ENCODE data around the gene CA14. TPM values are rescaled to one million over a fixed set of nuclear protein-coding genes. Genes with fewer than 3 reads are reported as not detected.

Gene CA14
- total RNA-seq, 1 experiment from 2014 or later = 42.0 TPM

DNA sequence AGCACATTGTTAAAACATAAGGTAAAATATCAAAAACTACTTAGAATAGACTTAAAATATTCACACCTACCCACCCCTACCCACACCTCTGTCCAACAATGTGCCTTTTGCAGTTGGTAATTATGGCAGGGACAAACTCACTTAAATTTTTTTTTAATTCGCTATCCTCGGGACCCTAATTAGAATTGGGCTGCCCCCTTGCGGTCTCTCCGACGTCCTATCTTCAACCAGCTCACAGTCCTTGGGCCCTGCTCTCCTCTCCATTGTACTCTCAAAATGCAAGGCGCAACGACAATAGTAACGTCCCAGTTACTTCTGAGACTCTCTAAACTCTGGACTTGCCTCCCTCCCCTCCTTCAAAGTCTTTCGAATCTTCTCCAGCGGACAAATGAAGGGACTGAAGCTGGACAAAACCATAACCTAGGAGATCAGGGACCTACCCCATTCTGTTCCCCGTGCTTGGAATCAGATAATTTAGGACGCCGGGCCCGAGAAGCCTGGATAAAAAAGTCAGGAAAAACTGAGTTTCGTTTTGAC, 23.7 kb downstream of the CA14 start:
- peaks cover under 1% of the 10 kb centered on the region for H4K20me1 ChIP-seq (ENCODE audit: control insufficient read depth, insufficient read depth, insufficient read length)
- H3K27ac ChIP-seq (ENCODE audit: insufficient read length, low read depth, low read length) = no peak overlapping the region
- H3K9ac ChIP-seq (ENCODE audit: extremely low read depth, insufficient read length, low read length) = peak overlapping the region; percentile 82
- Mint-ChIP-seq H3K9me3 (no peaks in the 10 kb centered on the region; a peak in 2 of 5 replicates), H3K4me1 (peaks cover 22 to 27% of the 10 kb centered on the region in 2 experiments), H3K27ac (peak overlapping the region; percentile 92 to 98 (median 97)), H3K4me3 (peak overlapping the region; percentile 84 to 95), H3K27me3 (ENCODE audit: low read depth) (peaks cover 18% of the 10 kb centered on the region), H3K36me3 (ENCODE audit: insufficient read depth in 1 of 3, low read depth in 3 of 3) (peaks cover 5 to 34% (median 29%) of the 10 kb centered on the region in 3 experiments)
- no peak overlapping the region for H4K5ac ChIP-seq (ENCODE audit: insufficient read length, low read depth, low read length)
- no peaks in the 10 kb centered on the region for H3K79me1 ChIP-seq (ENCODE audit: insufficient read depth, low read depth, low read length, poor library complexity, severe bottlenecking)
- no peak overlapping the region; the same call in 1 of the 2 replicates for H2BK15ac ChIP-seq (ENCODE audit: low read depth, low read length)
- no peak overlapping the region for H4K91ac ChIP-seq (ENCODE audit: insufficient read length, low read depth, low read length)
- H3K56ac ChIP-seq (ENCODE audit: insufficient read length, low read depth, low read length) = no peak overlapping the region
- no peak overlapping the region; the same call in 1 of the 2 replicates for H3K4ac ChIP-seq (ENCODE audit: low read depth, low read length)
- H3K4me2 ChIP-seq (ENCODE audit: insufficient read depth, insufficient read length, low read length) = peak overlapping the region; percentile 92
- H3K79me2 ChIP-seq (ENCODE audit: insufficient read depth, low read length) = no peaks in the 10 kb centered on the region
- DNase-seq = peak; percentile 72
- H2BK20ac ChIP-seq (ENCODE audit: low read depth, low read length, poor library complexity, severe bottlenecking) = no peak overlapping the region
- peak overlapping the region; percentile 91 for H2BK12ac ChIP-seq (ENCODE audit: insufficient read length, low read depth, low read length)
- H3K9me3 ChIP-seq (ENCODE audit: control insufficient read depth, low read depth, low read length) = no peaks in the 10 kb centered on the region
- H3K14ac ChIP-seq (ENCODE audit: insufficient read depth, low read length) = peak overlapping the region; percentile 3
- H2AK5ac ChIP-seq (ENCODE audit: insufficient read length, low read length) = no peak overlapping the region
- H3K4me1 ChIP-seq (ENCODE audit: insufficient read depth, low read length) = no peaks in the 10 kb centered on the region
- no peak overlapping the region for H3K23ac ChIP-seq (ENCODE audit: insufficient read length, low read depth, low read length)
- H4K8ac ChIP-seq (replicated peaks; ENCODE audit: insufficient read length, low read depth, low read length) = no peak overlapping the region
- H3K23me2 ChIP-seq (ENCODE audit: insufficient read length, low read depth, low read length, poor library complexity, severe bottlenecking) = peaks cover 17% of the 10 kb centered on the region
- H3K18ac ChIP-seq (ENCODE audit: insufficient read length, low read depth, low read length) = peak overlapping the region; percentile 78
- TF ChIP-seq, protein P1, sequence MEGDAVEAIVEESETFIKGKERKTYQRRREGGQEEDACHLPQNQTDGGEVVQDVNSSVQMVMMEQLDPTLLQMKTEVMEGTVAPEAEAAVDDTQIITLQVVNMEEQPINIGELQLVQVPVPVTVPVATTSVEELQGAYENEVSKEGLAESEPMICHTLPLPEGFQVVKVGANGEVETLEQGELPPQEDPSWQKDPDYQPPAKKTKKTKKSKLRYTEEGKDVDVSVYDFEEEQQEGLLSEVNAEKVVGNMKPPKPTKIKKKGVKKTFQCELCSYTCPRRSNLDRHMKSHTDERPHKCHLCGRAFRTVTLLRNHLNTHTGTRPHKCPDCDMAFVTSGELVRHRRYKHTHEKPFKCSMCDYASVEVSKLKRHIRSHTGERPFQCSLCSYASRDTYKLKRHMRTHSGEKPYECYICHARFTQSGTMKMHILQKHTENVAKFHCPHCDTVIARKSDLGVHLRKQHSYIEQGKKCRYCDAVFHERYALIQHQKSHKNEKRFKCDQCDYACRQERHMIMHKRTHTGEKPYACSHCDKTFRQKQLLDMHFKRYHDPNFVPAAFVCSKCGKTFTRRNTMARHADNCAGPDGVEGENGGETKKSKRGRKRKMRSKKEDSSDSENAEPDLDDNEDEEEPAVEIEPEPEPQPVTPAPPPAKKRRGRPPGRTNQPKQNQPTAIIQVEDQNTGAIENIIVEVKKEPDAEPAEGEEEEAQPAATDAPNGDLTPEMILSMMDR (conservative IDR thresholded peaks at IDR 0.05) = peak; percentile 86
- H2BK5ac ChIP-seq (ENCODE audit: insufficient read length, low read length) = no peak overlapping the region
- no CpG with 5 or more reads among the region's 15 CpGs for WGBS (ENCODE audit: extremely low coverage, insufficient read length, low lambda C conversion rate)
- H2AFZ ChIP-seq (ENCODE audit: low read length) = no peak overlapping the region
- no peak overlapping the region for H3T11ph ChIP-seq (ENCODE audit: low read length)
- no peak overlapping the region for H2BK120ac ChIP-seq (ENCODE audit: low read depth, low read length, poor library complexity, severe bottlenecking)
- H3K27me3 ChIP-seq (ENCODE audit: insufficient read depth, low read length) = no peaks in the 10 kb centered on the region

Data from H9 (cell line).